ENCODE measurements around the gene TSTD1.
A peak's percentile ranks its signal among the peaks of the same experiment; 100 is the strongest.

The TSTD1 gene

DNA sequence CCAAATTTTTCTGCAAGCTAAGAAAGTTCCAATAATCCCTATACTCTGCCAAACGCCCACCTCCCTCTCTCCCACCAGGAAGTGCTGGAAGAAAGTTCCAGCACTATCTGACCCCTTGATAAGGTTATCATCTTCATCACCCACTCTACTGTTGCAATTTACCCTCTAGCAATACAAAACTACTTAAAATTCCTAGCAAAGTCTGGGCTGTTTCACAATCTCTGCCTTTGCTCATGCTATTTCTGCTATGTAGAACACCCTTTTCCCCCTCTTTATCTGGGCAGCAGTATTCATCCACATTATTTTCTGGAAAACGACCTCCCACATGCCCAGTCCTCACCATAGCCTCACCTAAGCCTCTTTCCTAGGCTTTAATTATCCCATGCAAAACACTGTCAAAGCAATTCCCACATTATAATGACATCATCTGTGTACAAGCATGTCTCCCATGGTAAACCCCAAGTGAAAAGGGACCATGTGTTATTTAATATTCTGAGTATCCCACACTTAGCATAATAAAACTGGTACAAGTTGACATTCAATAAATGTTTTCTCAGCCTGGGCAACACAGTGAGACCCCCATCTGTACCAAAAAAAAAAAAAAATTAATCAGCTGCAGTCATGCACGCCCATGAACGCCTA, 29.8 kb downstream of the TSTD1 start:
- Histone ChIP-seq H2AK5ac (ENCODE audit: low read length) (no peak overlapping the region), H3K36me3 (ENCODE audit: control insufficient read depth, insufficient read depth, low read length) (no peaks in the 10 kb centered on the region), H3K23ac (ENCODE audit: low read length) (no peak overlapping the region), H3K79me1 (ENCODE audit: low read length) (peaks cover 13% of the 10 kb centered on the region), H3K4ac (ENCODE audit: low read depth, low read length) (no peak overlapping the region), H4K8ac (ENCODE audit: low read depth, low read length) (no peak overlapping the region), H3K27ac (ENCODE audit: low read depth, low read length) (no peak overlapping the region), H2BK15ac (replicated peaks; ENCODE audit: low read depth) (no peak overlapping the region), H3K9ac (ENCODE audit: low read length) (no peak overlapping the region), H2BK120ac (ENCODE audit: low read depth, low read length) (no peak overlapping the region), H3K56ac (ENCODE audit: low read length) (no peak overlapping the region), H2BK5ac (ENCODE audit: low read length) (no peak overlapping the region), H4K5ac (ENCODE audit: low read length) (no peak overlapping the region), H3K18ac (ENCODE audit: low read length) (no peak overlapping the region), H3K27me3 (ENCODE audit: insufficient read depth, low read length, poor library complexity) (no peaks in the 10 kb centered on the region), H3K4me2 (ENCODE audit: low read length) (no peak overlapping the region), H3K4me3 (ENCODE audit: low read length) (no peak overlapping the region), H3K4me1 (ENCODE audit: control insufficient read depth, low read depth, low read length) (peaks cover 6% of the 10 kb centered on the region), H3K79me2 (ENCODE audit: control insufficient read depth, insufficient read depth, low read length) (peaks cover 80% of the 10 kb centered on the region)
- WGBS (ENCODE audit: extremely low coverage, insufficient coverage, low lambda C conversion rate): no CpG with 5 or more reads among the region's 4 CpGs
- peak; percentile 70 for DNase-seq

DNA sequence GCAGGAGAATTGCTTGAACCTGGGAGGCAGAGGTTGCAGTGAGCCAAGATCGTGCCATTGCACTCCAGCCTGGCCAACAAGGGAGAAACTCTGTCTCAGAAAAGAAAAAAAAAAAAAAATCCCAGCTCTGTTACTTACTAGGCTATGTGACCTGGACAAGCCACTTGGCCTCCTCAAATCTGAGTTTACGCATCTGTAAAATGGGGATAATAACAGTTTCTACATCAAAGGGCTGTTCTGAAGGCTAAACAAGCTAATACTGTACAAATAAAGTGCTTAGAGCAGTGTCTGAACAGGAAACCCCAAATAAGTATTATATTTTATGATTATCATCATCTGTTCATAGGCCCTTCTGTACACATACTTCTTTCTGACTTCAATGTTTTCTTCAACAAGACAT, 31.4 kb downstream of the TSTD1 start:
- Histone ChIP-seq H3K79me1 (ENCODE audit: low read length) (peaks cover 12% of the 10 kb centered on the region), H3K4ac (ENCODE audit: low read depth, low read length) (no peak overlapping the region), H3K27ac (ENCODE audit: low read depth, low read length) (no peak overlapping the region), H3K18ac (ENCODE audit: low read length) (no peak overlapping the region), H3K4me2 (ENCODE audit: low read length) (no peak overlapping the region), H3K27me3 (ENCODE audit: insufficient read depth, low read length, poor library complexity) (no peaks in the 10 kb centered on the region), H2BK15ac (replicated peaks; ENCODE audit: low read depth) (no peak overlapping the region), H4K8ac (ENCODE audit: low read depth, low read length) (no peak overlapping the region), H3K79me2 (ENCODE audit: control insufficient read depth, insufficient read depth, low read length) (peaks cover 68% of the 10 kb centered on the region), H3K9ac (ENCODE audit: low read length) (no peak overlapping the region), H3K36me3 (ENCODE audit: control insufficient read depth, insufficient read depth, low read length) (no peaks in the 10 kb centered on the region), H3K4me3 (ENCODE audit: low read length) (no peak overlapping the region), H2BK5ac (ENCODE audit: low read length) (no peak overlapping the region), H2AK5ac (ENCODE audit: low read length) (no peak overlapping the region), H2BK120ac (ENCODE audit: low read depth, low read length) (no peak overlapping the region), H3K4me1 (ENCODE audit: control insufficient read depth, low read depth, low read length) (peaks cover 4% of the 10 kb centered on the region), H3K23ac (ENCODE audit: low read length) (no peak overlapping the region), H3K56ac (ENCODE audit: low read length) (no peak overlapping the region), H4K5ac (ENCODE audit: low read length) (no peak overlapping the region)
- no CpG with 5 or more reads among the region's 2 CpGs for WGBS (ENCODE audit: extremely low coverage, insufficient coverage, low lambda C conversion rate)
- no peak for DNase-seq

DNA sequence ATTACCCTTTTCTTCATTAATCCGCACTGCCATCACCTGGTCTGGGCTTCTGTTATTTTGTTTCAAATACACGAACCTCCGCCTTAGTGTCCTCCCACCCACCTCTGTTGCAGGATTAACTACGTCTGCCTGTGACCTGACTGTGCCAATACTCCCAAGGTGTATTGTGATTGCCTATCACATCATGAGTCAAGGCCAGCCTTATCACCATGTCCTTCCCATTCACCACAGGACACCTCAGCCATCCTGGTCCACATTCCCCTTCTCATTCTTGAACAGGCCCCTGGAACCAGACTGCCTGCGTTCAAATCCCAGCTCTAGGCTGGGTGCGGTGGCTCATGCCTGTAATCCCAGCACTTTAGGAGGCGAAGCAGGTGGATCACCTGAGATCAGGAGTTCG, 32.2 kb downstream of the TSTD1 start:
- peaks cover 64% of the 10 kb centered on the region for H3K79me2 ChIP-seq (ENCODE audit: control insufficient read depth, insufficient read depth, low read length)
- WGBS (ENCODE audit: extremely low coverage, insufficient coverage, low lambda C conversion rate): no CpG with 5 or more reads among the region's 8 CpGs
- no peaks in the 10 kb centered on the region for H3K27me3 ChIP-seq (ENCODE audit: insufficient read depth, low read length, poor library complexity)
- H3K4ac ChIP-seq (ENCODE audit: low read depth, low read length): no peak overlapping the region
- no peak overlapping the region for H3K56ac ChIP-seq (ENCODE audit: low read length)
- peak; percentile 87 for DNase-seq
- no peak overlapping the region for H3K4me2 ChIP-seq (ENCODE audit: low read length)
- no peak overlapping the region for H3K9ac ChIP-seq (ENCODE audit: low read length)
- no peak overlapping the region for H2BK120ac ChIP-seq (ENCODE audit: low read depth, low read length)
- no peak overlapping the region for H3K27ac ChIP-seq (ENCODE audit: low read depth, low read length)
- no peak overlapping the region for H2BK5ac ChIP-seq (ENCODE audit: low read length)
- H2AK5ac ChIP-seq (ENCODE audit: low read length): no peak overlapping the region
- H3K23ac ChIP-seq (ENCODE audit: low read length): no peak overlapping the region
- peaks cover 4% of the 10 kb centered on the region for H3K4me1 ChIP-seq (ENCODE audit: control insufficient read depth, low read depth, low read length)
- no peak overlapping the region for H4K8ac ChIP-seq (ENCODE audit: low read depth, low read length)
- no peaks in the 10 kb centered on the region for H3K36me3 ChIP-seq (ENCODE audit: control insufficient read depth, insufficient read depth, low read length)
- H3K18ac ChIP-seq (ENCODE audit: low read length): no peak overlapping the region
- H4K5ac ChIP-seq (ENCODE audit: low read length): no peak overlapping the region
- H2BK15ac ChIP-seq (replicated peaks; ENCODE audit: low read depth): no peak overlapping the region
- H3K79me1 ChIP-seq (ENCODE audit: low read length): peaks cover 13% of the 10 kb centered on the region
- H3K4me3 ChIP-seq (ENCODE audit: low read length): no peak overlapping the region

DNA sequence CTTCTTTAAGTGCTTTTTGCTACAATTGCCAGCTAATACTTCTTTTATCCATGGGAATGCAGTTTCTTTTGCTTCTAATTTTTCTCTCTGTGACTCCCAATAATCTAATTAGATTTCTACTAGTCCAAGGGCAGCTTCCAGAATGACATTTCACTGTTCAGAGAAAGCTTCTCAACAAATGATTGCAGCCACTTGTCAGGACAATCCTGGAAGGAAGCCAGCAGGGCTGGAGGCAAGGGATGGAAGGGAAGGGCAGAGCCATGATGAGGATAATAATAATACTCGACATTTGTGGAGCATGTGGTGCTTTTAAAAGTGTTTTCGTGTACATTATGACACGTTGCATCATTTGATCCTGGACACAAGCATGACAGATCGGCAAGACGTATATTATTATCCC, 37.2 kb downstream of the TSTD1 start:
- no peak overlapping the region for H4K5ac ChIP-seq (ENCODE audit: low read length)
- H3K27me3 ChIP-seq (ENCODE audit: insufficient read depth, low read length, poor library complexity): no peaks in the 10 kb centered on the region
- no CpG with 5 or more reads among the region's 5 CpGs for WGBS (ENCODE audit: extremely low coverage, insufficient coverage, low lambda C conversion rate)

DNA sequence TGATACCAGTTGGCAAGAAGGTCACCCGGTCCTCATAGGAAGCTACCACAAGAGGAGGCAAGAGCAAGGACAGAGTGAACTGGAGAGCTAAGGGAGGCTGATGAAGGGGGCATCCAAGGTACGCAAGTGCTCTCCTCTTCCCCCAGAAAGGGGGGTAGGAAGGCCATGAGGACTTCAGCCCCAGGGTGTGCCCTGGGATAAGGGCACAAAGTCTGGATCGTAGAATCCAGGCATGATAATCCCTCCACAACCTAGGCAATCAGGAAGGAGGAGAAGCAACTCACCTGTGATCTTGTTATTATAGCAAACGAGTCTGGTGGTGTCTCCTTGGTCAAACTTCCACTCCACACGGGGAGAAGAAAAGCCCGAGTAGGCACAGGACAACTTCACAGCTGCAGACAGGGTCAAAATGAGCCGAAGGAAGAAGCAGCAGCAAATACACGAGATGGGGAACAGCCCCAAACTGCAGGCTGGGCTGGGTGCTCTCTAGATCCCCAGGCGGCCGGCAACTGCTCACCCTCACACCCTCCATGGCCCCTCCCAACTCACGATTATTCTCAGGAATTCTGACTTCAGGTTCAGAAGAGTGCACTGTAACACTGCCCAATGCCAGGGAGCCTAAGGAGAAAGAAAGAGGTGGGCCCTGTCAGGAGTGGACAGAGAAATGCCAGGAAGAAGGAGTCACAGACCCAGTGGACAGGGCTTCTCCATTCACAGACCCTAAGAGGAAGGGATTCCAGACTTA, 37.9 kb downstream of the TSTD1 start:
- no peak overlapping the region for H3K4me2 ChIP-seq (ENCODE audit: low read length)
- H3K23ac ChIP-seq (ENCODE audit: low read length): no peak overlapping the region
- H3K4me1 ChIP-seq (ENCODE audit: control insufficient read depth, low read depth, low read length): no peaks in the 10 kb centered on the region
- H2BK5ac ChIP-seq (ENCODE audit: low read length): no peak overlapping the region
- no CpG with 5 or more reads among the region's 11 CpGs for WGBS (ENCODE audit: extremely low coverage, insufficient coverage, low lambda C conversion rate)
- no peak overlapping the region for H3K4me3 ChIP-seq (ENCODE audit: low read length)
- H3K79me1 ChIP-seq (ENCODE audit: low read length): peaks cover 8% of the 10 kb centered on the region
- H3K36me3 ChIP-seq (ENCODE audit: control insufficient read depth, insufficient read depth, low read length): peaks cover 10% of the 10 kb centered on the region
- H2AK5ac ChIP-seq (ENCODE audit: low read length): no peak overlapping the region
- H3K18ac ChIP-seq (ENCODE audit: low read length): no peak overlapping the region
- H3K79me2 ChIP-seq (ENCODE audit: control insufficient read depth, insufficient read depth, low read length): peaks cover 18% of the 10 kb centered on the region
- H4K8ac ChIP-seq (ENCODE audit: low read depth, low read length): no peak overlapping the region
- no peak overlapping the region for H3K9ac ChIP-seq (ENCODE audit: low read length)
- no peak overlapping the region for H4K5ac ChIP-seq (ENCODE audit: low read length)
- H3K56ac ChIP-seq (ENCODE audit: low read length): no peak overlapping the region
- no peak for DNase-seq
- no peaks in the 10 kb centered on the region for H3K27me3 ChIP-seq (ENCODE audit: insufficient read depth, low read length, poor library complexity)
- H3K27ac ChIP-seq (ENCODE audit: low read depth, low read length): no peak overlapping the region
- no peak overlapping the region for H3K4ac ChIP-seq (ENCODE audit: low read depth, low read length)
- H2BK15ac ChIP-seq (replicated peaks; ENCODE audit: low read depth): no peak overlapping the region
- no peak overlapping the region for H2BK120ac ChIP-seq (ENCODE audit: low read depth, low read length)

More for the DNA sequence above, 37.2 kb downstream of the TSTD1 start:
- H2BK120ac ChIP-seq (ENCODE audit: low read depth, low read length): no peak overlapping the region
- no peak overlapping the region for H3K27ac ChIP-seq (ENCODE audit: low read depth, low read length)
- H3K4me2 ChIP-seq (ENCODE audit: low read length): no peak overlapping the region
- H3K23ac ChIP-seq (ENCODE audit: low read length): no peak overlapping the region
- H4K8ac ChIP-seq (ENCODE audit: low read depth, low read length): no peak overlapping the region
- peaks cover 8% of the 10 kb centered on the region for H3K36me3 ChIP-seq (ENCODE audit: control insufficient read depth, insufficient read depth, low read length)
- no peak overlapping the region for H2AK5ac ChIP-seq (ENCODE audit: low read length)
- DNase-seq: no peak
- peaks cover 9% of the 10 kb centered on the region for H3K79me1 ChIP-seq (ENCODE audit: low read length)
- no peak overlapping the region for H3K4ac ChIP-seq (ENCODE audit: low read depth, low read length)
- no peak overlapping the region for H3K18ac ChIP-seq (ENCODE audit: low read length)
- H2BK5ac ChIP-seq (ENCODE audit: low read length): no peak overlapping the region
- no peak overlapping the region for H3K4me3 ChIP-seq (ENCODE audit: low read length)
- no peak overlapping the region for H3K56ac ChIP-seq (ENCODE audit: low read length)
- H3K4me1 ChIP-seq (ENCODE audit: control insufficient read depth, low read depth, low read length): peaks cover 2% of the 10 kb centered on the region
- H3K9ac ChIP-seq (ENCODE audit: low read length): no peak overlapping the region
- H2BK15ac ChIP-seq (replicated peaks; ENCODE audit: low read depth): no peak overlapping the region
- peaks cover 25% of the 10 kb centered on the region for H3K79me2 ChIP-seq (ENCODE audit: control insufficient read depth, insufficient read depth, low read length)

Data from mesendoderm (in vitro differentiated cells).